KMS-11 (cell line): ENCODE results near the gene TAPBP.

Experiments used
- H2AFZ ChIP-seq: fragments of 200-600 bp; sonication (generic); 2 replicates; pipeline ENCODE4 v1.6.1; 2016; ENCODE audit warnings: antibody characterized with exemption, mixed run types, low read depth
- H3K27ac ChIP-seq: fragments of 200-600 bp; sonication (generic); 2 replicates; pipeline ENCODE4 v1.6.1; 2016; ENCODE audit warnings: mild to moderate bottlenecking, mixed run types
- H3K27me3 ChIP-seq: fragments of 200-600 bp; sonication (generic); 2 replicates; pipeline ENCODE4 v1.6.1; 2017; ENCODE audit warnings: mild to moderate bottlenecking, low read depth, mixed run types, moderate library complexity; ENCODE audit not compliant: insufficient read depth
- H3K36me3 ChIP-seq: fragments of 200-600 bp; sonication (generic); 2 replicates; pipeline ENCODE4 v1.6.1; 2017; ENCODE audit warnings: mild to moderate bottlenecking, mixed run types; ENCODE audit not compliant: insufficient read depth
- H3K4me1 ChIP-seq: fragments of 200-600 bp; sonication (generic); 2 replicates; pipeline ENCODE4 v1.6.1; 2016; ENCODE audit warnings: mild to moderate bottlenecking, low read depth, mixed run types; ENCODE audit not compliant: poor library complexity, severe bottlenecking
- H3K4me2 ChIP-seq: fragments of 200-600 bp; sonication (generic); 2 replicates; pipeline ENCODE4 v1.7.0; 2016; ENCODE audit warnings: mild to moderate bottlenecking, mixed run types
- H3K4me3 ChIP-seq: fragments of 200-600 bp; sonication (generic); IDR thresholded peaks from 2 replicates; pipeline ENCODE4 v1.6.1; 2017; ENCODE audit warnings: low read depth, low read length, mixed read lengths; ENCODE audit not compliant: insufficient read depth
- H3K79me2 ChIP-seq: fragments of 200-600 bp; sonication (generic); 2 replicates; pipeline ENCODE4 v1.6.1; 2016; ENCODE audit warnings: low read depth, mixed run types; ENCODE audit not compliant: insufficient read depth
- H3K9ac ChIP-seq: fragments of 200-600 bp; sonication (generic); 2 replicates; pipeline ENCODE4 v1.6.1; 2016; ENCODE audit warnings: mild to moderate bottlenecking, mixed run types
- H4K20me1 ChIP-seq: fragments of 200-600 bp; sonication (generic); 2 replicates; pipeline ENCODE4 v1.6.1; 2016; ENCODE audit warnings: mild to moderate bottlenecking, mixed run types; ENCODE audit not compliant: insufficient read depth
- CTCF ChIP-seq: fragments of 200-600 bp; sonication (generic); conservative IDR thresholded peaks from 2 replicates; pipeline ENCODE4 v1.6.1; 2017; ENCODE audit warnings: low read depth, mild to moderate bottlenecking, antibody characterized with exemption, low read length, moderate library complexity, mixed read lengths

Gene TAPBP

GRCh38 chr6:33317669-33318425 is 4.0 kb upstream of the TAPBP start, which contains the start of gene ZBTB22:
Gene ZBTB22, minus strand, starts transcription at chr6:33317744. Its CDS starts 828 bp downstream, at chr6:33316916.
- Histone ChIP-seq H3K79me2 (peaks cover 29% of the 10 kb centered on the region; the same call in 1 of the 2 replicates), H4K20me1 (no peaks in the 10 kb centered on the region), H3K4me3 (no peak within 1 kb of the TSS), H3K36me3 (no peaks in the 10 kb centered on the region; the same call in 1 of the 2 replicates), H2AFZ (peak within 1 kb of the TSS; percentile 55; the same call in 1 of the 2 replicates), H3K27ac (peak within 1 kb of the TSS; percentile 33; the same call in 1 of the 2 replicates), H3K27me3 (no peaks in the 10 kb centered on the region), H3K4me1 (peaks cover 37% of the 10 kb centered on the region), H3K9ac (peak within 1 kb of the TSS; percentile 26; the same call in 1 of the 2 replicates), H3K4me2 (peak within 1 kb of the TSS; percentile 48)
- no peak for TF ChIP-seq CTCF

GRCh38 chr6:33317419-33317668 is 3.5 kb upstream of the TAPBP start:
- Histone ChIP-seq H3K4me1 (peaks cover 37% of the 10 kb centered on the region), H3K4me3 (no peak overlapping the region), H4K20me1 (no peaks in the 10 kb centered on the region), H3K9ac (no peak overlapping the region), H3K79me2 (peaks cover 25% of the 10 kb centered on the region; the same call in 1 of the 2 replicates), H3K27ac (no peak overlapping the region), H2AFZ (no peak overlapping the region), H3K4me2 (no peak overlapping the region), H3K27me3 (no peaks in the 10 kb centered on the region), H3K36me3 (no peaks in the 10 kb centered on the region; the same call in 1 of the 2 replicates)
- no peak for TF ChIP-seq CTCF

- H3K27ac ChIP-seq: no peak overlapping the region
- TF ChIP-seq CTCF: no peak
- H3K79me2 ChIP-seq: peaks cover 25% of the 10 kb centered on the region; the same call in 1 of the 2 replicates
- H4K20me1 ChIP-seq: no peaks in the 10 kb centered on the region
- H3K4me2 ChIP-seq: peak overlapping the region; percentile 45; the same call in 1 of the 2 replicates
- H2AFZ ChIP-seq: no peak overlapping the region
- H3K4me3 ChIP-seq: no peak overlapping the region
- H3K9ac ChIP-seq: no peak overlapping the region
- H3K36me3 ChIP-seq: no peaks in the 10 kb centered on the region; the same call in 1 of the 2 replicates
- peaks cover 39% of the 10 kb centered on the region for H3K4me1 ChIP-seq
- H3K27me3 ChIP-seq: no peaks in the 10 kb centered on the region
Measured at GRCh38 chr6:33316603-33317418, 2.9 kb upstream of the TAPBP start.

GRCh38 chr6:33315793-33316602 is 2.1 kb upstream of the TAPBP start:
- Histone ChIP-seq H3K27ac (no peak overlapping the region), H3K4me3 (no peak overlapping the region), H3K79me2 (peaks cover 23% of the 10 kb centered on the region), H4K20me1 (no peaks in the 10 kb centered on the region), H3K9ac (no peak overlapping the region), H3K27me3 (no peaks in the 10 kb centered on the region), H3K4me2 (no peak overlapping the region), H3K4me1 (peaks cover 40% of the 10 kb centered on the region), H3K36me3 (no peaks in the 10 kb centered on the region; the same call in 1 of the 2 replicates), H2AFZ (no peak overlapping the region)
- no peak for TF ChIP-seq CTCF
